Fibroblast of gingiva (primary cell): Measurements from ENCODE around the gene PAXIP1.

Experiments used
- DNase-seq: peaks from one replicate; pipeline ENCODE4 v3.0.0-alpha.2; 2011; ENCODE audit warnings: low read depth

The PAXIP1 gene

GRCh38 chr7:154912871-154913637 is 89.9 kb downstream of the PAXIP1 start:
- DNase-seq: peak; percentile 13

- no peak for DNase-seq
These were observed 91.0 kb downstream of the PAXIP1 start for GRCh38 chr7:154911862-154912455.

- no peak for DNase-seq
These were observed 91.5 kb downstream of the PAXIP1 start for GRCh38 chr7:154911411-154911810.

GRCh38 chr7:154910977-154911376 is 91.9 kb downstream of the PAXIP1 start:
- no peak for DNase-seq

GRCh38 chr7:154910125-154910524 is 92.8 kb downstream of the PAXIP1 start:
- no peak for DNase-seq

GRCh38 chr7:154909241-154910105 is 93.5 kb downstream of the PAXIP1 start:
- DNase-seq: no peak

GRCh38 chr7:154907651-154908620 is 95.0 kb downstream of the PAXIP1 start:
- no peak for DNase-seq

GRCh38 chr7:154906736-154907355 is 96.1 kb downstream of the PAXIP1 start:
- DNase-seq: no peak

- no peak for DNase-seq
These were observed 96.7 kb downstream of the PAXIP1 start for GRCh38 chr7:154906201-154906600.

GRCh38 chr7:154905615-154906014 is 97.3 kb downstream of the PAXIP1 start:
- no peak for DNase-seq

GRCh38 chr7:154905146-154905545 is 97.8 kb downstream of the PAXIP1 start:
- no peak for DNase-seq

GRCh38 chr7:154903083-154903731 is 99.7 kb downstream of the PAXIP1 start:
- no peak for DNase-seq

GRCh38 chr7:154902600-154903082 is 100.3 kb downstream of the PAXIP1 start:
- no peak for DNase-seq

- no peak for DNase-seq
These were observed 103.1 kb downstream of the PAXIP1 start for GRCh38 chr7:154899862-154900261.

GRCh38 chr7:154898973-154899855 is 103.7 kb downstream of the PAXIP1 start:
- DNase-seq: no peak

- DNase-seq: no peak
These were observed 106.8 kb downstream of the PAXIP1 start for GRCh38 chr7:154896076-154896475.
